HL-60 (cell line): ENCODE results near the gene TDRD10.

ENCODE experiments used
- CTCF ChIP-seq: IDR thresholded peaks from one replicate; pipeline ENCODE4 v1.5.1; 2011; ENCODE audit warnings: low read length, control low read depth, inconsistent platforms; ENCODE audit not compliant: insufficient read depth
- GABPA ChIP-seq: IDR thresholded peaks from 2 replicates; pipeline ENCODE4 v1.6.1; 2012; ENCODE audit warnings: low read depth
- POLR2AphosphoS5 ChIP-seq: IDR thresholded peaks from 2 replicates; pipeline ENCODE4 v1.6.1; 2012; ENCODE audit warnings: low read depth
- REST ChIP-seq: IDR thresholded peaks from 2 replicates; pipeline ENCODE4 v1.6.1; 2012; ENCODE audit warnings: low read depth; ENCODE audit not compliant: insufficient replicate concordance
- SPI1 ChIP-seq: IDR thresholded peaks from 2 replicates; pipeline ENCODE4 v1.6.1; 2012; ENCODE audit warnings: low read depth, mild to moderate bottlenecking, borderline replicate concordance

- TF ChIP-seq CTCF (no peak), SPI1 (no peak), POLR2AphosphoS5 (no peak), GABPA (no peak), REST (no peak)
Measured at GRCh38 chr1:154502744-154503115, 711 bp downstream of the TDRD10 start.
